Muscle layer of duodenum (tissue), 2 donors: Measurements from ENCODE around the gene ZDHHC22.

Experiments used
- H3K27ac ChIP-seq: one replicate; pipeline ENCODE4 v1.7.0; 2013; ENCODE audit warnings: mild to moderate bottlenecking, low read length
- H3K27me3 ChIP-seq: one replicate; pipeline ENCODE4 v1.7.0; 2013; ENCODE audit warnings: low read depth, mild to moderate bottlenecking, control low read depth, low read length
- H3K36me3 ChIP-seq, 2 donors: one replicate each; pipeline ENCODE4 v1.7.0; 2013; ENCODE audit warnings: low read length in 2 of 2, control low read depth in 1 of 2, mild to moderate bottlenecking in 1 of 2; ENCODE audit not compliant: insufficient read depth in 2 of 2, control insufficient read depth in 1 of 2
- H3K4me1 ChIP-seq, 2 donors: one replicate each; pipeline ENCODE4 v1.7.0; 2013; ENCODE audit warnings: low read length in 2 of 2, mild to moderate bottlenecking in 2 of 2, control low read depth in 1 of 2, moderate library complexity in 1 of 2; ENCODE audit not compliant: insufficient read depth in 2 of 2, control insufficient read depth in 1 of 2
- H3K4me3 ChIP-seq, 2 donors: one replicate each; pipeline ENCODE4 v1.7.0; 2013; ENCODE audit warnings: low read length in 2 of 2, low read depth in 1 of 2, mild to moderate bottlenecking in 1 of 2
- H3K9me3 ChIP-seq, 2 donors: one replicate each; pipeline ENCODE4 v1.7.0; 2013; ENCODE audit warnings: low read length in 2 of 2, control low read depth in 1 of 2, mild to moderate bottlenecking in 1 of 2; ENCODE audit not compliant: control insufficient read depth in 1 of 2
- donor health status: healthy.

Gene ZDHHC22

GRCh38 chr14:77139540-77140358, 1.8 kb downstream of the ZDHHC22 start:
- no peaks in the 10 kb centered on the region for H3K36me3 ChIP-seq
- peaks cover 44% of the 10 kb centered on the region for H3K27me3 ChIP-seq
- H3K9me3 ChIP-seq, result no peaks in the 10 kb centered on the region
- H3K27ac ChIP-seq, result no peak overlapping the region
- H3K4me3 ChIP-seq, result peak overlapping the region in 1 of 2 donors; percentile 4
- H3K4me1 ChIP-seq, result peaks cover 0 to 28% of the 10 kb centered on the region in 2 donors

GRCh38 chr14:77139022-77139421, 2.6 kb downstream of the ZDHHC22 start:
- no peaks in the 10 kb centered on the region for H3K9me3 ChIP-seq
- no peak overlapping the region for H3K4me3 ChIP-seq
- peaks cover 0 to 28% of the 10 kb centered on the region in 2 donors for H3K4me1 ChIP-seq
- H3K27me3 ChIP-seq, result peaks cover 47% of the 10 kb centered on the region
- H3K36me3 ChIP-seq, result no peaks in the 10 kb centered on the region
- no peak overlapping the region for H3K27ac ChIP-seq

- Histone ChIP-seq H3K4me3 (no peak overlapping the region), H3K27ac (no peak overlapping the region), H3K36me3 (no peaks in the 10 kb centered on the region), H3K27me3 (peaks cover 28% of the 10 kb centered on the region), H3K9me3 (no peaks in the 10 kb centered on the region), H3K4me1 (no peaks in the 10 kb centered on the region)
These were observed 7.8 kb downstream of the ZDHHC22 start for GRCh38 chr14:77133720-77134338.

- Histone ChIP-seq H3K27ac (no peak overlapping the region), H3K9me3 (no peaks in the 10 kb centered on the region), H3K4me1 (no peaks in the 10 kb centered on the region), H3K4me3 (no peak overlapping the region), H3K27me3 (peaks cover 20% of the 10 kb centered on the region), H3K36me3 (no peaks in the 10 kb centered on the region)
These were observed 9.6 kb downstream of the ZDHHC22 start for GRCh38 chr14:77131871-77132486.

- no peaks in the 10 kb centered on the region for H3K4me1 ChIP-seq
- no peaks in the 10 kb centered on the region for H3K36me3 ChIP-seq
- H3K27me3 ChIP-seq, result peaks cover 24% of the 10 kb centered on the region
- H3K4me3 ChIP-seq, result no peak overlapping the region
- H3K27ac ChIP-seq, result no peak overlapping the region
- H3K9me3 ChIP-seq, result no peaks in the 10 kb centered on the region
These were observed 10.4 kb downstream of the ZDHHC22 start for GRCh38 chr14:77131206-77131605.

GRCh38 chr14:77130386-77130785, 11.2 kb downstream of the ZDHHC22 start:
- Histone ChIP-seq H3K9me3 (no peaks in the 10 kb centered on the region), H3K4me1 (peaks cover 0 to 4% of the 10 kb centered on the region in 2 donors), H3K36me3 (no peaks in the 10 kb centered on the region), H3K27ac (no peak overlapping the region), H3K4me3 (no peak overlapping the region), H3K27me3 (peaks cover 32% of the 10 kb centered on the region)

GRCh38 chr14:77128414-77128891, 13.1 kb downstream of the ZDHHC22 start:
- H3K36me3 ChIP-seq, result no peaks in the 10 kb centered on the region
- H3K9me3 ChIP-seq, result no peaks in the 10 kb centered on the region
- H3K4me3 ChIP-seq, result no peak overlapping the region
- H3K4me1 ChIP-seq, result peaks cover 6 to 21% of the 10 kb centered on the region in 2 donors
- no peak overlapping the region for H3K27ac ChIP-seq
- H3K27me3 ChIP-seq, result peaks cover 26% of the 10 kb centered on the region

- Histone ChIP-seq H3K4me3 (no peak overlapping the region), H3K27me3 (peaks cover 15% of the 10 kb centered on the region), H3K9me3 (no peaks in the 10 kb centered on the region), H3K36me3 (no peaks in the 10 kb centered on the region), H3K4me1 (peaks cover 19 to 27% of the 10 kb centered on the region in 2 donors), H3K27ac (no peak overlapping the region)
These were observed 15.1 kb downstream of the ZDHHC22 start for GRCh38 chr14:77126461-77126990.

- no peaks in the 10 kb centered on the region for H3K9me3 ChIP-seq
- H3K36me3 ChIP-seq, result no peaks in the 10 kb centered on the region
- no peak overlapping the region for H3K4me3 ChIP-seq
- H3K27ac ChIP-seq, result no peak overlapping the region
- H3K4me1 ChIP-seq, result peaks cover 25 to 33% of the 10 kb centered on the region in 2 donors
- H3K27me3 ChIP-seq, result peaks cover 15% of the 10 kb centered on the region
These were observed 15.7 kb downstream of the ZDHHC22 start for GRCh38 chr14:77125823-77126325.

- Histone ChIP-seq H3K4me3 (peak overlapping the region in 1 of 2 donors; percentile 63), H3K9me3 (no peaks in the 10 kb centered on the region), H3K27ac (no peak overlapping the region), H3K36me3 (no peaks in the 10 kb centered on the region), H3K4me1 (peaks cover 25 to 38% of the 10 kb centered on the region in 2 donors), H3K27me3 (peaks cover 15% of the 10 kb centered on the region)
These were observed 16.2 kb downstream of the ZDHHC22 start for GRCh38 chr14:77125281-77125801.
